Thymus (tissue), 11 donors: ENCODE data around the gene BBLN. TPM values are rescaled to one million over a fixed set of nuclear protein-coding genes. Genes with fewer than 3 reads are reported as not detected.
A peak's percentile ranks its signal among the peaks of the same experiment; 100 is the strongest.

Experiments used
- DNase-seq, 9 donors: peaks; one replicate each; pipeline ENCODE4 v3.0.0-alpha.2; 2013; ENCODE audit warnings: low spot score in 9 of 9, low read depth in 6 of 9, missing footprints in 1 of 9
- H3K27ac ChIP-seq, 2 donors: one replicate each; pipeline ENCODE4 v1.5.1; 2013; ENCODE audit warnings: control low read depth in 1 of 2, low read depth in 1 of 2, low read length in 1 of 2, mild to moderate bottlenecking in 1 of 2, moderate library complexity in 1 of 2
- H3K27me3 ChIP-seq, 2 donors: one replicate each; pipeline ENCODE4 v1.5.1; 2013; ENCODE audit warnings: low read length in 1 of 2; ENCODE audit not compliant: control insufficient read depth in 2 of 2, insufficient read depth in 1 of 2
- H3K36me3 ChIP-seq, 2 donors: one replicate each; pipeline ENCODE4 v1.5.1; 2013; ENCODE audit warnings: low read length in 1 of 2, mild to moderate bottlenecking in 1 of 2, moderate library complexity in 1 of 2; ENCODE audit not compliant: control insufficient read depth in 2 of 2, insufficient read depth in 2 of 2
- H3K4me1 ChIP-seq, 2 donors: one replicate each; pipeline ENCODE4 v1.5.1; 2013; ENCODE audit warnings: low read length in 2 of 2; ENCODE audit not compliant: control insufficient read depth in 2 of 2, insufficient read depth in 2 of 2
- H3K4me3 ChIP-seq, 2 donors: one replicate each; pipeline ENCODE4 v1.5.1; 2013; ENCODE audit warnings: low read length in 2 of 2, control low read depth in 1 of 2, mild to moderate bottlenecking in 1 of 2
- H3K9me3 ChIP-seq, 2 donors: one replicate each; pipeline ENCODE4 v1.5.1; 2013; ENCODE audit warnings: low read length in 1 of 2, mild to moderate bottlenecking in 1 of 2; ENCODE audit not compliant: control insufficient read depth in 2 of 2, insufficient read depth in 1 of 2
- whole genome bisulfite sequencing: extraction: QIAGEN DNeasy Blood & Tissue Kit; methylation state at CpG from one replicate; pipeline ENCODE4 v1.1.7; 2013; 5-methylcytosine and 5-hydroxymethylcytosine counted together
- polyA plus RNA-seq: library from polyadenylated mRNA; stranded (reverse); fragments of 200-250 nt; gene quantifications from one replicate; pipeline ENCODE4 v1.2.3, GENCODE V29; 2013
- total RNA-seq: library from RNA; stranded (reverse); fragments of 120-200 nt; gene quantifications from one replicate; pipeline ENCODE4 v1.2.4, GENCODE V29; 2013
- donor health status: healthy.

The BBLN gene
- total and polyA plus RNA-seq, 2 donors: 134 to 162 TPM

DNA sequence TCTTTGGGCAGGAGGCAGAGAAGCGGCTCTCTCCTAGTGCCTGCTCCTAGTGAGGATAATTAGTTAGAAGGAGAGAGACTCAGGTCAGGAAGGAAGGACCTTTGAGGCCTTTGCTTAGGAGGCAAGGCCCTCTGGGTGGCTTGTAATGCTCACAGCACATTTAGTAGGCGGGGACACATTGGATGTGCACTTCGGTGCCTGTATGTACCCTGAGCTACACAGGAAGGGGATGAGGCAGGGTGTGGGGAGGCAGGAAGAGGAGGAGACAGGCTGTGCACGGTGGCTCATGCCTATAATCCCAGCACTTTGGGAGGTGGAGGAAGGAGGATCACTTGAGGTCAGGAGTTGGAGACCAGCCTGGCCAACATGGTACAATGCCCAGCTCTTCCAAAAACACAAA is 18.0 kb upstream of the BBLN start:
- 57% methylated on average over 4 of the region's 4 CpGs for WGBS
- peak in 2 of 9 donors; percentile 41 to 59 for DNase-seq
- H3K36me3 ChIP-seq: no peaks in the 10 kb centered on the region
- H3K9me3 ChIP-seq: no peaks in the 10 kb centered on the region
- no peak overlapping the region for H3K4me3 ChIP-seq
- H3K4me1 ChIP-seq: peaks cover 0 to 18% of the 10 kb centered on the region in 2 donors
- peak overlapping the region; percentile 12 to 43 for H3K27ac ChIP-seq
- no peaks in the 10 kb centered on the region for H3K27me3 ChIP-seq

DNA sequence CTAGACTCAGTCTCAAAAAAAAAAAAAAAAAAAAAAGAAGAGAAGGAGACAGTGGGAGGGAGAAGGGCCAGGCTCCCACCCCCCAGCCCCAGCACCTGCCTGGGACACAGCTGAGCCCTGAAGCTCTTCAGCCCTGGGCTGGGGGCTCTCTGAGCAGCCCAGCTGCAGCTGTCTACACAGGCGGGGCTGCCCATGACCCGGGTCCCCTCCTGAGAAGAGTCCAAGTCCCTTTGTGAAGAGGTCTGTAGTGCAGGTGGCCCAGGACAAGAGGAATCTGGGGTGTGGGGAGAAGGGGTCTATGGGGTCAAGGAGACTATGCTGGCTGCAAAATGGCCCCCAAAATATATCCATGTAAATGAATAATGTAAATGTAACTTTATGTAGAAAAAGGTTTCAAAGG is 17.5 kb upstream of the BBLN start:
- H3K4me1 ChIP-seq: peaks cover 0 to 18% of the 10 kb centered on the region in 2 donors
- H3K4me3 ChIP-seq: no peak overlapping the region
- DNase-seq: no peak
- 91% methylated on average over 2 of the region's 2 CpGs for WGBS
- H3K27ac ChIP-seq: no peak overlapping the region
- H3K27me3 ChIP-seq: no peaks in the 10 kb centered on the region
- no peaks in the 10 kb centered on the region for H3K36me3 ChIP-seq
- no peaks in the 10 kb centered on the region for H3K9me3 ChIP-seq

DNA sequence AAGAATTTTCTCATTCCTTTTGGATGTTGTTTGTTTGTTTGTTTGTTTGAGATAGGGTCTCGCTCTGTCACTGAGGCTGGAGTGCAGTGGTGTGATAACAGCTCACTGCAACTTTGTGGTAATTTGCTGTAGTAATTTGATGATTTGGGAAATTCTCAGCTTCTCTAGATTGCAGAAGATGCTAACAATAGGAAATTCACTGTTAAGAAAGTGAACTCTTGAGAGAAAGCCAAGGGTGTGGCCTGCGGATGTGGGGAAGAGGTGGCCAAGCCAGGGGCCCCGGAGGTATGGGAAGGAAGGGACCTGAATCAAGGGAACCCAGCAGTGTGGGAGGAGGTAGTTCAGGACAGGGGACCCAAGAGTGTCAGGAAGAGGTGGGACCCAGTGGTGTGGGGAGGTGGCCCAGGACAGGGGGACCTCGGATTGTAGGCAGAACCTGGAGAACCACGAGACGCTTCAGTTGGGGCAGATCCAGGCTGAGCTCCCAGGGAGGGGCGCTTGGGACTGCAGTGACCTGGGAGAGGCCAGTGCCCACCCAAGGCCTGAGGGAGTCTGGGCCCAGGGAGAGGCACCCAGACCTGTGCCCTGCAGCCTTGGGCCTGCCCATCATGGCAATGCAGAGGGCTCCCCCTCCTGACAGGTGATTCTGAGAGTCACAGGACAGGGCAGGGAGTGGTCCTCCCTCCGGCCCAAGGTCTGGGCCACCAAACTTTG is 16.4 kb upstream of the BBLN start:
- 93% methylated on average over 8 of the region's 8 CpGs for WGBS
- Histone ChIP-seq H3K9me3 (no peaks in the 10 kb centered on the region), H3K4me3 (no peak overlapping the region), H3K27me3 (no peaks in the 10 kb centered on the region), H3K4me1 (peaks cover 0 to 18% of the 10 kb centered on the region in 2 donors), H3K36me3 (no peaks in the 10 kb centered on the region), H3K27ac (no peak overlapping the region)
- DNase-seq: no peak

DNA sequence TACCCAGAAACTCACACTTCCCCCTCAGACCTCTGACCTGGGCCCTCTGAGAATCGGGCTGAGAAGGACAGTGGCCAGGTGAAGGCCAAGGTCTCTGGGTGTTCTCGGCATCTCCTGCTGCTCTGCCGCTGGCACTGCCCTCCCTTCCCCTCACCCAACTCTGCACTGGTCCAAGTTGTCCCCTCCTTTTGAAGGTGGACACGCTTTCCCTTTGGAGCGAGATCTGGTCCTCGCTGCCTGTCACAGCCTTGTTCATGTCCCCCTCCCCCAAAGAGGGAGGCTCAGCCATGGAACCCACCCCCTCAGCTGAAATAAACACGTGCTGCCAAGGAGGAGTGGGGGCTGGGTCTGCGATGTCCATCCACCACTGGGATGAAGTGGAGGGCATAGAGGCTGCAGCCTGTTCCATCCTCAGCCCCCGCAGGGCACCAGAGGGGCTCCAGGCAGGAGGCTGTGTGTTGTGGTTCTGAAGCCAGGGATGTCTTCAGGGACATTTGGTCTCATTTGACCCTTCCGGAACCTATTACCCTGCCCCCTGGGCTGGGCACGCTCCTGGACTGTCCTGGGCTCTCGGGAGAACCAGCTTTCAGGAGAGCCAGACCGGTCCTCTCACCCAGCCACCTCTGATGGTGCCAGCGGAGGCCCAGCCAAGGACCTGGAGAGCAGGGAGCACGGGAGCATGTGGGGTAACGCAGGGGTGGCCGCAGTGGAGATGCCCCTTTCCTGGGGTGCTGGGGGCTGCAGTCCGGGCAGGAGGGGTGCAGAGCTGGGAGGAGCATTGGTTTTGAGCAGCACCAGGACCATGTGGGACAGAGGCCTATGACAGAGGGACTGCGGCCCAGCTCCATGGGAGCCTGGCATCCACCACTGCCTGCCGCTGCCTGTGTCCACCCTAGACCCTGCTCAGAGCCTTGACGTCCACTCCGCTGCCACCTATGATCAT is 15.6 kb upstream of the BBLN start:
- 97% methylated on average over 22 of the region's 22 CpGs for WGBS
- Histone ChIP-seq H3K27me3 (no peaks in the 10 kb centered on the region), H3K36me3 (no peaks in the 10 kb centered on the region), H3K4me1 (peaks cover 0 to 16% of the 10 kb centered on the region in 2 donors), H3K27ac (no peak overlapping the region), H3K4me3 (no peak overlapping the region), H3K9me3 (no peaks in the 10 kb centered on the region)
- DNase-seq: no peak

DNA sequence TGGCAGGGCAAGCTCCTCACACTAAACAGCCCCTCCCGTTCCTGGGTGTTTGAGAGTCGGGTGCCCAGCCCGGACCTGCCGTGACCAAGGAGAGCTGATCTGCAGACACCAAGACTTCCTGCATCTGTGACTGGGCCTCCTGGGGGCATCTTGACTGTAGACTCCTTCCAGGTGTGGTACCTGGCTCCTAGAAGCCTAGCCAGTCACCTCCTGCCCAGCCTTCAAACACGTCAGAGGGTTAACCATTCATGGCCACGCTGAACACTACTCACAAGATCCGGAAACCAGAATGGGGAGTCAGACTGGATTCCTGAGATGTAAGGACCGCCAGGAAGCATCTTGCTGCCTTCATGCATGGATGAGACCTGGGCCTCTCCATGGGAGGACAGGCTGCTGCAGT is 14.5 kb upstream of the BBLN start:
- no peaks in the 10 kb centered on the region for H3K27me3 ChIP-seq
- H3K36me3 ChIP-seq: no peaks in the 10 kb centered on the region
- H3K4me3 ChIP-seq: no peak overlapping the region
- 90% methylated on average over 8 of the region's 8 CpGs for WGBS
- no peaks in the 10 kb centered on the region for H3K9me3 ChIP-seq
- H3K27ac ChIP-seq: no peak overlapping the region
- peaks cover 0 to 16% of the 10 kb centered on the region in 2 donors for H3K4me1 ChIP-seq
- DNase-seq: no peak

GRCh38 chr9:128145951-128146351 is 14.1 kb upstream of the BBLN start:
- Histone ChIP-seq H3K4me3 (no peak overlapping the region), H3K27ac (no peak overlapping the region), H3K27me3 (no peaks in the 10 kb centered on the region), H3K36me3 (no peaks in the 10 kb centered on the region), H3K4me1 (peaks cover 0 to 16% of the 10 kb centered on the region in 2 donors), H3K9me3 (no peaks in the 10 kb centered on the region)
- DNase-seq: no peak
- WGBS: 91% methylated on average over 13 of the region's 13 CpGs

GRCh38 chr9:128146591-128147120 is 13.4 kb upstream of the BBLN start:
- H3K4me1 ChIP-seq: peaks cover 0 to 15% of the 10 kb centered on the region in 2 donors
- 97% methylated on average over 8 of the region's 8 CpGs for WGBS

DNA sequence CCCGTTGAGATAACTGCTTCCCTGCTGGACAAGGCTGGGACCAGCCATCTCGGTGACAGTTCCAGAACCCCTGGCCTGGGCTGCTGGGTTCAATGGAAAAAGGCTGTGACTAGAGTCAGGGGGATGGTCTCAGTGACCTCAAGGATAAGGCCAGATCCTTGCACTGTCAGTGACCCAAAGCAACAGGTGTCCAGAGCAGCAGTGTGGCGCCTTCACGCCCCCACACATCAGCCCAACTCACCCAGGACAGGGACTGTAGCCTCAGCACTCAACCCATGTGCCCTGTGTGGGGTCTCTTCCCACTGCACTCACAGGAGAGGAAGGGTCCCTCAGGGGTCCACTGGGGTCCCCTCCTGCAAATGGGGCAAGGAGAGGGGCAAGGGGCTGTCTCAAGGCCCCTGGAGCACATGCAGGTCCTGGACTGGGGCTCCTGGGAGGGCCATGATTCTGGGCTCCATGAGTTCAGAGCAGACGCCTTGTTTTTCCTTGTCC is 11.5 kb upstream of the BBLN start:
- DNase-seq: no peak

More at GRCh38 chr9:128146591-128147120, 13.4 kb upstream of the BBLN start:
- H3K27me3 ChIP-seq: no peaks in the 10 kb centered on the region
- no peaks in the 10 kb centered on the region for H3K9me3 ChIP-seq
- no peak for DNase-seq
- no peak overlapping the region for H3K4me3 ChIP-seq
- H3K36me3 ChIP-seq: no peaks in the 10 kb centered on the region
- H3K27ac ChIP-seq: no peak overlapping the region

More for the DNA sequence above, 11.5 kb upstream of the BBLN start:
- no peaks in the 10 kb centered on the region for H3K9me3 ChIP-seq
- no peak overlapping the region for H3K27ac ChIP-seq
- 94% methylated on average over 5 of the region's 5 CpGs for WGBS
- H3K4me1 ChIP-seq: peaks cover 0 to 3% of the 10 kb centered on the region in 2 donors
- H3K4me3 ChIP-seq: no peak overlapping the region
- H3K27me3 ChIP-seq: no peaks in the 10 kb centered on the region
- no peaks in the 10 kb centered on the region for H3K36me3 ChIP-seq
